DOHH2 (cell line): ENCODE results near the gene WASHC2A.
"Not testable (repeated sequence)": the region's sequence is repeated elsewhere in the genome, so short reads cannot be mapped to it uniquely, and the experiment has no call there.

Experiments used
- H3F3A ChIP-seq: fragments of 200-600 bp; sonication (generic), shearing (Covaris generic); 2 replicates; pipeline ENCODE4 v1.6.0; 2016; ENCODE audit warnings: antibody characterized with exemption, mild to moderate bottlenecking; ENCODE audit not compliant: control insufficient read depth, insufficient read depth
- H3K27ac ChIP-seq: fragments of 200-600 bp; sonication (generic); 2 replicates; pipeline ENCODE4 v1.5.1; 2014; ENCODE audit warnings: low read depth, mild to moderate bottlenecking, low read length, moderate library complexity
- H3K27me3 ChIP-seq: fragments of 200-600 bp; sonication (generic); 2 replicates; pipeline ENCODE4 v1.6.1; 2014; ENCODE audit warnings: mild to moderate bottlenecking, low read length, mixed read lengths; ENCODE audit not compliant: control insufficient read depth
- H3K36me3 ChIP-seq: fragments of 200-600 bp; sonication (generic); 2 replicates; pipeline ENCODE4 v1.6.1; 2014; ENCODE audit warnings: mild to moderate bottlenecking, low read length, moderate library complexity, mixed read lengths; ENCODE audit not compliant: control insufficient read depth
- H3K4me1 ChIP-seq: fragments of 200-600 bp; sonication (generic); 2 replicates; pipeline ENCODE4 v1.6.1; 2014; ENCODE audit warnings: mild to moderate bottlenecking, low read length, mixed read lengths; ENCODE audit not compliant: control insufficient read depth
- H3K4me2 ChIP-seq: fragments of 200-600 bp; sonication (generic); 2 replicates; pipeline ENCODE4 v1.6.0; 2014; ENCODE audit warnings: mild to moderate bottlenecking, low read length, moderate library complexity
- H3K4me3 ChIP-seq: fragments of 200-600 bp; sonication (generic); 2 replicates; pipeline ENCODE4 v1.5.1; 2014; ENCODE audit warnings: mild to moderate bottlenecking, low read length, mixed read lengths
- H3K79me2 ChIP-seq: fragments of 200-600 bp; sonication (generic); 2 replicates; pipeline ENCODE4 v1.6.1; 2014; ENCODE audit warnings: mild to moderate bottlenecking, low read length, mixed read lengths; ENCODE audit not compliant: control insufficient read depth
- H3K9me2 ChIP-seq: fragments of 200-600 bp; sonication (generic); replicated peaks from 2 replicates; pipeline ENCODE4 v1.6.1; 2014; ENCODE audit warnings: mild to moderate bottlenecking, low read length, mixed read lengths; ENCODE audit not compliant: control insufficient read depth
- H3K9me3 ChIP-seq: fragments of 200-600 bp; sonication (generic); 2 replicates; pipeline ENCODE4 v1.6.1; 2014; ENCODE audit warnings: antibody characterized with exemption, low read length, mixed read lengths; ENCODE audit not compliant: control insufficient read depth, insufficient read depth
- H4K20me1 ChIP-seq: fragments of 200-600 bp; sonication (generic); 2 replicates; pipeline ENCODE4 v1.6.0; 2014; ENCODE audit warnings: low read depth, mild to moderate bottlenecking, antibody characterized with exemption, low read length, moderate library complexity; ENCODE audit not compliant: control insufficient read depth, insufficient read depth
- CTCF ChIP-seq: fragments of 200-600 bp; sonication (generic); IDR thresholded peaks from one replicate; pipeline ENCODE4 v1.5.1; 2014; ENCODE audit warnings: antibody characterized with exemption, mild to moderate bottlenecking, low read depth, low read length; ENCODE audit not compliant: poor library complexity, severe bottlenecking
- EZH2phosphoT487 ChIP-seq: fragments of 200-600 bp; sonication (generic); IDR thresholded peaks from 2 replicates; pipeline ENCODE4 v1.6.1; 2017; ENCODE audit warnings: borderline replicate concordance, mild to moderate bottlenecking, antibody characterized with exemption, low read length, moderate library complexity, mixed read lengths

Gene WASHC2A

GRCh38 chr10:50067546-50068351, at the start of gene WASHC2A:
Gene WASHC2A (plus strand): TSS chr10:50067954. CDS start chr10:50068006, 52 bp downstream.
- H3K27ac ChIP-seq, H3K36me3 ChIP-seq, H3K9me2 ChIP-seq, H3K4me1 ChIP-seq, H3K9me3 ChIP-seq, H3F3A ChIP-seq, H3K27me3 ChIP-seq, H3K79me2 ChIP-seq, H4K20me1 ChIP-seq: not testable (repeated sequence)
- H3K4me2 ChIP-seq = peak within 1 kb of the TSS; percentile 52
- peak within 1 kb of the TSS; percentile 79 for H3K4me3 ChIP-seq

- not testable (repeated sequence) for H4K20me1 ChIP-seq, H3K27me3 ChIP-seq, H3K27ac ChIP-seq, H3K36me3 ChIP-seq, H3K9me3 ChIP-seq, H3F3A ChIP-seq, H3K9me2 ChIP-seq, H3K4me2 ChIP-seq, H3K4me1 ChIP-seq, H3K4me3 ChIP-seq, H3K79me2 ChIP-seq
Observed at GRCh38 chr10:50019279-50019678, 48.5 kb upstream of the WASHC2A start.

GRCh38 chr10:50020451-50021024, 47.2 kb upstream of the WASHC2A start:
- not testable (repeated sequence) for H3K36me3 ChIP-seq, H3K9me3 ChIP-seq, H3K4me3 ChIP-seq, H3K4me2 ChIP-seq, H3K9me2 ChIP-seq, H4K20me1 ChIP-seq, H3F3A ChIP-seq, H3K79me2 ChIP-seq, H3K4me1 ChIP-seq, H3K27ac ChIP-seq, H3K27me3 ChIP-seq

GRCh38 chr10:50021646-50022045, 46.1 kb upstream of the WASHC2A start:
- no peak for TF ChIP-seq CTCF
- TF ChIP-seq EZH2phosphoT487 = no peak
- H3K27me3 ChIP-seq = no peaks in the 10 kb centered on the region
- no peaks in the 10 kb centered on the region for H3K4me1 ChIP-seq
- H3K36me3 ChIP-seq = no peaks in the 10 kb centered on the region
- H3F3A ChIP-seq = no peaks in the 10 kb centered on the region
- H4K20me1 ChIP-seq = no peaks in the 10 kb centered on the region
- no peak overlapping the region for H3K4me2 ChIP-seq
- no peaks in the 10 kb centered on the region for H3K9me3 ChIP-seq
- H3K9me2 ChIP-seq = no peaks in the 10 kb centered on the region
- no peak overlapping the region for H3K27ac ChIP-seq
- no peak overlapping the region for H3K4me3 ChIP-seq
- H3K79me2 ChIP-seq = no peaks in the 10 kb centered on the region

- H3K9me2 ChIP-seq, H3K27ac ChIP-seq, H3K36me3 ChIP-seq: not testable (repeated sequence)
Observed at GRCh38 chr10:50024716-50025383, 42.9 kb upstream of the WASHC2A start.

More at GRCh38 chr10:50024716-50025383, 42.9 kb upstream of the WASHC2A start:
- not testable (repeated sequence) for H3K9me3 ChIP-seq, H3K27me3 ChIP-seq, H3K4me2 ChIP-seq, H4K20me1 ChIP-seq, H3K79me2 ChIP-seq, H3F3A ChIP-seq, H3K4me3 ChIP-seq, H3K4me1 ChIP-seq
